ENCODE data around the gene ITCH. TPM values are rescaled to one million over a fixed set of nuclear protein-coding genes. Genes with fewer than 3 reads are reported as not detected.
"Not testable (repeated sequence)": the region's sequence is repeated elsewhere in the genome, so short reads cannot be mapped to it uniquely, and the experiment has no call there.

Gene ITCH
- total RNA-seq, 6 experiments from 2014 or later = 55.0 to 63.3 (median 59.1) TPM

GRCh38 chr20:34343458-34344211, 19.4 kb upstream of the ITCH start:
- H3K4me1 Mint-ChIP-seq (ENCODE audit: low read depth) = no peaks in the 10 kb centered on the region
- TF ChIP-seq, protein P1, sequence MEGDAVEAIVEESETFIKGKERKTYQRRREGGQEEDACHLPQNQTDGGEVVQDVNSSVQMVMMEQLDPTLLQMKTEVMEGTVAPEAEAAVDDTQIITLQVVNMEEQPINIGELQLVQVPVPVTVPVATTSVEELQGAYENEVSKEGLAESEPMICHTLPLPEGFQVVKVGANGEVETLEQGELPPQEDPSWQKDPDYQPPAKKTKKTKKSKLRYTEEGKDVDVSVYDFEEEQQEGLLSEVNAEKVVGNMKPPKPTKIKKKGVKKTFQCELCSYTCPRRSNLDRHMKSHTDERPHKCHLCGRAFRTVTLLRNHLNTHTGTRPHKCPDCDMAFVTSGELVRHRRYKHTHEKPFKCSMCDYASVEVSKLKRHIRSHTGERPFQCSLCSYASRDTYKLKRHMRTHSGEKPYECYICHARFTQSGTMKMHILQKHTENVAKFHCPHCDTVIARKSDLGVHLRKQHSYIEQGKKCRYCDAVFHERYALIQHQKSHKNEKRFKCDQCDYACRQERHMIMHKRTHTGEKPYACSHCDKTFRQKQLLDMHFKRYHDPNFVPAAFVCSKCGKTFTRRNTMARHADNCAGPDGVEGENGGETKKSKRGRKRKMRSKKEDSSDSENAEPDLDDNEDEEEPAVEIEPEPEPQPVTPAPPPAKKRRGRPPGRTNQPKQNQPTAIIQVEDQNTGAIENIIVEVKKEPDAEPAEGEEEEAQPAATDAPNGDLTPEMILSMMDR (IDR thresholded peaks at IDR 0.05) = no peak
- no peak overlapping the region for H3K4me3 Mint-ChIP-seq
- no peaks in the 10 kb centered on the region for H3K9me3 Mint-ChIP-seq
- H3K27ac Mint-ChIP-seq = no peak overlapping the region
- no peaks in the 10 kb centered on the region for H3K36me3 Mint-ChIP-seq (ENCODE audit: low read depth)
- no peak for DNase-seq
- no peaks in the 10 kb centered on the region for H3K27me3 Mint-ChIP-seq (ENCODE audit: insufficient read depth)

- DNase-seq = no peak
- no peak overlapping the region for H3K27ac Mint-ChIP-seq
- H3K9me3 Mint-ChIP-seq = no peaks in the 10 kb centered on the region
- TF ChIP-seq, protein P1 (IDR thresholded peaks at IDR 0.05) = no peak
- no peaks in the 10 kb centered on the region for H3K36me3 Mint-ChIP-seq (ENCODE audit: low read depth)
- H3K4me1 Mint-ChIP-seq (ENCODE audit: low read depth) = peaks cover 4% of the 10 kb centered on the region
- H3K4me3 Mint-ChIP-seq = no peak overlapping the region
- no peaks in the 10 kb centered on the region for H3K27me3 Mint-ChIP-seq (ENCODE audit: insufficient read depth)
Measured at GRCh38 chr20:34344238-34344637, 18.8 kb upstream of the ITCH start.

DNA sequence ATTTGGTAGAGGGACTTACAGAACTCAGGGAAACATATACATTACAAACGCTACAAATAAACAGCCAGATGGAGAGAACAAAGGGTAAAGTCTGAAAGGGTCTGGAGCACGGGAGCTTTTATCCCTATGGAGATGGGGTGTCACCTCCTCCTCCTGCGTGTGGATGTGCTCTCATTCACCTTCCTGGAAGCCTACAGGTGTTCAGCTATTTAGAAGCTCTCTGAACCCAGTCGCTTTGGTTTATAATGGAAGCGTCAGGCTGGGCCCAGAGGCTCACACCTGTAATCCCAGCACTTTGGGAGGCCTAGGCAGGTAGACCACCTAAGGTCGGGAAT, 17.7 kb upstream of the ITCH start:
- TF ChIP-seq, protein P1 (IDR thresholded peaks at IDR 0.05) = no peak
- no peak overlapping the region for H3K27ac Mint-ChIP-seq
- no peak for DNase-seq
- H3K4me3 Mint-ChIP-seq = no peak overlapping the region
- H3K36me3 Mint-ChIP-seq (ENCODE audit: low read depth) = no peaks in the 10 kb centered on the region
- no peaks in the 10 kb centered on the region for H3K27me3 Mint-ChIP-seq (ENCODE audit: insufficient read depth)
- H3K9me3 Mint-ChIP-seq = no peaks in the 10 kb centered on the region
- H3K4me1 Mint-ChIP-seq (ENCODE audit: low read depth) = peaks cover 14% of the 10 kb centered on the region

DNA sequence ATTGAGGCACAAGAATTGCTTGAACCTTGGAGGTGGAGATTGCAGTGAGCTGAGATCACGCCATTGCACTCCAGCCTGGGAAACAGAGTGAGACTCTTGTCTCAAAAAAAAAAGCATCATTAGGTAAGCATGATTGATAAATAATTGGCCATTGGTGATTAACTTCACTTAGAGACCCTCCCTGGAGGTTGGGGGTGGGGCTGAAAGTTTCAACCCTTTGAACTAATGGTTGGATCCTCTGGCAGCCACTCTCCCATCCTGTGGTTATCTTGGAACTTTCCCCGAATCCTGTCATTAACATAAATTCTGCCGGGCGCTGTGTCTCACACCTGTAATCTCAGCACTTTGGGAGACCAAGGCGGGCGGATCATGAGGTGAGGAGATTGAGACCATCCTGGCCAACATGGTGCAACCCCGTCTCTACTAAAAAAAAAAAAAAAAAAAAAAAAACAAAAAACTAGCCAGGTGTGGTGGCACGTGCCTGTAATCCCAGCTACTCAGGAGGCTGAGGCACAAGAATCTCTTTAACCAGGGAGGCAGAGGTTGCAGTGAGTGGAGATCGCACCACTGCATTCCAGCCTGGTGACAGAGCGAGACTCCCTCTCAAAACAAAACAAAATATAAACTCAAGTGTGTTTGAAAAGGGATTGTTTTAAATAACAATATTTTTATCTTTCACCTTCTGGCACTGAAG, 17.1 kb upstream of the ITCH start:
- H3K4me1 Mint-ChIP-seq (ENCODE audit: low read depth) = peaks cover 14% of the 10 kb centered on the region
- not testable (repeated sequence) for H3K4me3 Mint-ChIP-seq; H3K9me3 Mint-ChIP-seq; DNase-seq; H3K27me3 Mint-ChIP-seq (ENCODE audit: insufficient read depth); H3K36me3 Mint-ChIP-seq (ENCODE audit: low read depth); H3K27ac Mint-ChIP-seq

- H3K36me3 Mint-ChIP-seq (ENCODE audit: low read depth); H3K4me3 Mint-ChIP-seq; H3K27ac Mint-ChIP-seq; H3K9me3 Mint-ChIP-seq; H3K27me3 Mint-ChIP-seq (ENCODE audit: insufficient read depth); DNase-seq: not testable (repeated sequence)
- peaks cover 14% of the 10 kb centered on the region for H3K4me1 Mint-ChIP-seq (ENCODE audit: low read depth)
Measured at GRCh38 chr20:34346533-34346865, 16.6 kb upstream of the ITCH start.

- no peak for DNase-seq
- Mint-ChIP-seq H3K4me3 (no peak overlapping the region), H3K36me3 (ENCODE audit: low read depth) (no peaks in the 10 kb centered on the region), H3K27ac (no peak overlapping the region), H3K4me1 (ENCODE audit: low read depth) (peaks cover 14% of the 10 kb centered on the region), H3K27me3 (ENCODE audit: insufficient read depth) (no peaks in the 10 kb centered on the region; the same call in 1 of the 2 replicates), H3K9me3 (no peaks in the 10 kb centered on the region)
- TF ChIP-seq, protein P1 (IDR thresholded peaks at IDR 0.05) = no peak
Measured at GRCh38 chr20:34347571-34347970, 15.5 kb upstream of the ITCH start.
